ENCODE measurements around the gene CREG1. TPM values are rescaled to one million over a fixed set of nuclear protein-coding genes. Genes with fewer than 3 reads are reported as not detected.

Gene CREG1
- total RNA-seq, 1 donor from 2014 or later: 2.5 TPM

GRCh38 chr1:167518331-167518700, 35.2 kb downstream of the CREG1 start, which contains the start of gene CD247:
Gene CD247, minus strand, starts transcription at chr1:167518529. Its CDS starts 64 bp downstream, at chr1:167518465.
- TF ChIP-seq CTCF (IDR thresholded peaks at IDR 0.05; ENCODE audit: partially characterized antibody, unreplicated experiment): no peak
- H3K27me3 Mint-ChIP-seq (ENCODE audit: unreplicated experiment): no peaks in the 10 kb centered on the region
- H3K36me3 Mint-ChIP-seq (ENCODE audit: unreplicated experiment): peaks cover 5% of the 10 kb centered on the region
- H3K27ac Mint-ChIP-seq (ENCODE audit: unreplicated experiment): no peak within 1 kb of the TSS
- no peak for DNase-seq
- H3K4me3 Mint-ChIP-seq (ENCODE audit: unreplicated experiment): no peak within 1 kb of the TSS
- H3K4me1 Mint-ChIP-seq (ENCODE audit: low read depth, unreplicated experiment): peaks cover 2% of the 10 kb centered on the region
- no peaks in the 10 kb centered on the region for H3K9me3 Mint-ChIP-seq (ENCODE audit: unreplicated experiment)

- Mint-ChIP-seq H3K27ac (ENCODE audit: unreplicated experiment) (no peak overlapping the region), H3K27me3 (ENCODE audit: unreplicated experiment) (no peaks in the 10 kb centered on the region)
Measured at GRCh38 chr1:167517535-167518330, 35.8 kb downstream of the CREG1 start.

GRCh38 chr1:167516404-167517388, 36.9 kb downstream of the CREG1 start:
- DNase-seq: no peak
- H3K4me1 Mint-ChIP-seq (ENCODE audit: low read depth, unreplicated experiment): peaks cover 2% of the 10 kb centered on the region

More at GRCh38 chr1:167517535-167518330, 35.8 kb downstream of the CREG1 start:
- no peak overlapping the region for H3K4me3 Mint-ChIP-seq (ENCODE audit: unreplicated experiment)
- DNase-seq: no peak
- peaks cover 2% of the 10 kb centered on the region for H3K4me1 Mint-ChIP-seq (ENCODE audit: low read depth, unreplicated experiment)
- no peaks in the 10 kb centered on the region for H3K9me3 Mint-ChIP-seq (ENCODE audit: unreplicated experiment)
- TF ChIP-seq CTCF (IDR thresholded peaks at IDR 0.05; ENCODE audit: partially characterized antibody, unreplicated experiment): no peak
- H3K36me3 Mint-ChIP-seq (ENCODE audit: unreplicated experiment): peaks cover 5% of the 10 kb centered on the region

GRCh38 chr1:167515893-167516321, 37.7 kb downstream of the CREG1 start:
- TF ChIP-seq CTCF (IDR thresholded peaks at IDR 0.05; ENCODE audit: partially characterized antibody, unreplicated experiment): no peak
- Mint-ChIP-seq H3K4me1 (ENCODE audit: low read depth, unreplicated experiment) (peaks cover 2% of the 10 kb centered on the region), H3K9me3 (ENCODE audit: unreplicated experiment) (no peaks in the 10 kb centered on the region), H3K36me3 (ENCODE audit: unreplicated experiment) (no peaks in the 10 kb centered on the region), H3K27ac (ENCODE audit: unreplicated experiment) (no peak overlapping the region), H3K4me3 (ENCODE audit: unreplicated experiment) (no peak overlapping the region), H3K27me3 (ENCODE audit: unreplicated experiment) (no peaks in the 10 kb centered on the region)
- DNase-seq: no peak

More at GRCh38 chr1:167516404-167517388, 36.9 kb downstream of the CREG1 start:
- Mint-ChIP-seq H3K36me3 (ENCODE audit: unreplicated experiment) (peaks cover 2% of the 10 kb centered on the region), H3K27ac (ENCODE audit: unreplicated experiment) (no peak overlapping the region), H3K4me3 (ENCODE audit: unreplicated experiment) (no peak overlapping the region), H3K9me3 (ENCODE audit: unreplicated experiment) (no peaks in the 10 kb centered on the region), H3K27me3 (ENCODE audit: unreplicated experiment) (no peaks in the 10 kb centered on the region)
- TF ChIP-seq CTCF (IDR thresholded peaks at IDR 0.05; ENCODE audit: partially characterized antibody, unreplicated experiment): no peak

Measured in glutamatergic neuron (in vitro differentiated cells).